ENCODE results near the gene WDR26.

DNA sequence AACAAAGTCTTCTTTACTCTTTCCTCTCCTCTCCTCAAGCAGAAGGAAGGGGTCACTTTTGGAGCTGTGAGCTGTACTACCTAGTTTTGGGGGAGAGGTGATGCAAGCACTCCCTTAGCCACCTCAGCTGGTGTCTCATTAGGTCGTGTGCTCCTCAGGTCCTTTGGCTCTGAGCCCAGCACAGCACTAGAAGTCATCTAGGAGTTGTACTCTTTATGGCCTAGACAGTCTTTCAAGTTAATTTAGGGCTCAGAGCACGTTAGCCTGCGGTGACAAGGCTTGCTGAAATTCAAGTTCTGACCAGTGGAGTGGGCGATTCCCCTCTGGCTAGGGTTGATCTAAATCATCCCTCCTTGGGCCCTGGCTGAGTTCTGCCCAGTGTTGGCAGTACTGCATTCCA lies 48.0 kb upstream of the WDR26 start:
- TF ChIP-seq, protein P1, sequence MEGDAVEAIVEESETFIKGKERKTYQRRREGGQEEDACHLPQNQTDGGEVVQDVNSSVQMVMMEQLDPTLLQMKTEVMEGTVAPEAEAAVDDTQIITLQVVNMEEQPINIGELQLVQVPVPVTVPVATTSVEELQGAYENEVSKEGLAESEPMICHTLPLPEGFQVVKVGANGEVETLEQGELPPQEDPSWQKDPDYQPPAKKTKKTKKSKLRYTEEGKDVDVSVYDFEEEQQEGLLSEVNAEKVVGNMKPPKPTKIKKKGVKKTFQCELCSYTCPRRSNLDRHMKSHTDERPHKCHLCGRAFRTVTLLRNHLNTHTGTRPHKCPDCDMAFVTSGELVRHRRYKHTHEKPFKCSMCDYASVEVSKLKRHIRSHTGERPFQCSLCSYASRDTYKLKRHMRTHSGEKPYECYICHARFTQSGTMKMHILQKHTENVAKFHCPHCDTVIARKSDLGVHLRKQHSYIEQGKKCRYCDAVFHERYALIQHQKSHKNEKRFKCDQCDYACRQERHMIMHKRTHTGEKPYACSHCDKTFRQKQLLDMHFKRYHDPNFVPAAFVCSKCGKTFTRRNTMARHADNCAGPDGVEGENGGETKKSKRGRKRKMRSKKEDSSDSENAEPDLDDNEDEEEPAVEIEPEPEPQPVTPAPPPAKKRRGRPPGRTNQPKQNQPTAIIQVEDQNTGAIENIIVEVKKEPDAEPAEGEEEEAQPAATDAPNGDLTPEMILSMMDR (IDR thresholded peaks at IDR 0.05; ENCODE audit: low read depth, low read length, poor library complexity, severe bottlenecking), result no peak
- TF ChIP-seq EZH2phosphoT487 (IDR thresholded peaks at IDR 0.05; ENCODE audit: borderline replicate concordance, low read length), result no peak
